NCI-H146 treated with DMSO at 0.1 percent for 48 hours (cell line): ENCODE data around the gene RHBDD1.

Source experiments
- DNase-seq: peaks from one replicate; lab custom pipeline; 2025; ENCODE audit not compliant: unreplicated experiment; lab: John Stamatoyannopoulos, UW

The RHBDD1 gene

DNA sequence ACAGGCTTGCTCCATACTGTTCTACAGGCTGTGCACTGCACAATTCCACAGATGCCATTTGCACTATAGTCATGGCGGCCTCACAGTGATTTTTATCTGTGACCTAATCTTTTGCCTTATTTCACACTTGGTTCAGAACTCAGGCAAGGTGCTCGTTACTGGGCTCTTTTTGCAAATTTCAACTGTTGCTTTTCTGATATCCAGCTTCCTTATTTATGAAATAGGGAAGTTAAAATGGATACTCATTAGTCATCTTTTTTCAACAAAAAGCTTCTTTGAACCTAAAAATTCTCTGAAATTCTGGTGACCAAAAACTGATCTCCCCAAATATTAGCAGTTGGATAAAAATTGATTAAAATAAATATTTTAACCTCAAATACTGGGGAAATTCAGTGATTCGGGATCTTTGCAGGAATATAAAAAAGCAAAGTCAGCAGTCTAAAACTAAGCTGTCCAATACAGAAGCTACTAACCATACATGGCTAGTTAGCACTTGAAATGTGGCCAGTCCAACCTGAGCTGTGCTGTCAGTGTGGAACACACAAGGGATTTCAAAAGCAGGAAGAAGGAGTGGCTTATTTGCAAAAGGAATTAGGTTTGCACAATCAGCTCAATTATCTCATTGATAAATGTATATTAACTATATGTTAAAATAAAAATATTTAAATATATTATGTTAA, 193.7 kb downstream of the RHBDD1 start:
- DNase-seq: no peak

DNA sequence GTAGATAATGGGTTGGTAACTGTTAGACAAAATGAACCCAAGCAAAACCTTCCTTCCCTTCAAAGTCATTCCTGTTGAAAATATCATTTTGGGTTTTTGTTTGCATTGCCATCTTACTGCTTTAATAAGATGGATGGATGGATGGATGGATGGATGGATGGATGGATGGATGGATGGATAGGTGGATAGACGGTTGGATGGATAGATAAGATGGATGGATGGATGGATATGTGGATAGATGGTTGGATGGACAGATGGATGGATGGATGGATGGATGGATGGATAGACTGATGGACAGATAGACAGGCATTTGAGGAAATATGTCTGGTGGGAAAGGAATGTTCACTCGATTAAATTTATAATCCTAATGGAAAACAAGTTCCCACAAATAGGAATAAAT, 194.9 kb downstream of the RHBDD1 start:
- no peak for DNase-seq

DNA sequence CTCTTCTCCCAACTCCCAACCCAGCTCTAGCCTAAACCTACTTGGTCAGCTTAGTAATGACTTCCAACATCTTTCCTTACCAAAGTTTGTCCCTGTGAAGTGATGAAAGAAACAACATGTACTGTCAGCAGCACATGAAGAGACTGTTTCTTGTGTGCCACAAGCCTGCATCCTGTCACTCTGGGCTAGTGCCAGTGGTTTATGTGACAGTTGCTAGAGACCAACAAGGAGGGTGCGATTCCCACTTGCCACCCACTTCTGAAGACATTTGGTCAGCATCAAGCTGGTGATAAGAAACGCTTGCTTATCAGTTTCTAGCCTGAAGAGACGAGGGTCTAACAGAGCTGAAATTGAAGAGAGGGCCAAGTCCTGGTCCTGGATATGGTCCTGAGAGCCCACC, 195.5 kb downstream of the RHBDD1 start:
- DNase-seq: no peak

DNA sequence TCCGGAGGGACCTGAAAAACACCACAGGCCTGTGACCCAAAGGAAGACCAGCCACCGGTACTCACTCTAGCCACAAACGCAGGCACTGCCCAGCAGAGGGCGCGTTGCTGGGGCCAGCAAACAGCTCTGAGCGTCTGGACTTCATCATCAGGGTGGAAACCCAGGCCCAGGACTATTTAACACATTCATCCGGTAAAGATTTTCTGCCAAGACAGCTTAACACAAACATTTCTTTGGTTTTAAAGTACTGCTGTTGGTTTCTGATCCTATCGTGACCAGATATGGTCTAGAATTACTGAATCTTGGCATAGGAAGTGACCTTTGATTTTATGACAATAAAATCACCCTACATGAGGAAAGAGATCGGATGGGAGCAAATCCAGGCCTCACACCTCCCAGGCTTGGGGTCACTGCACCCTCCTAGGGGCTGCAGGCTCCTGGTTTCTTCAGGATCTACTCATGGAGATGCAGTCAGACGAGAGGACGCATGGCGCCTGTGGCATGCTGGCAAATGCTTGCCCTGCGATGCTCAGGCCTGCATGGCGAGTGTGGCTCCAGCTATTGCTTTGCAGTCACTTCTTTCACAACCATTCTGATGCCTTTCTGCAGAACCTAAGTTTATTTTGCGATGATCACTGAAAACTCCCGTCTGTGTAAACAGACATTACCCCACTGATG, 197.8 kb downstream of the RHBDD1 start:
- DNase-seq: no peak

DNA sequence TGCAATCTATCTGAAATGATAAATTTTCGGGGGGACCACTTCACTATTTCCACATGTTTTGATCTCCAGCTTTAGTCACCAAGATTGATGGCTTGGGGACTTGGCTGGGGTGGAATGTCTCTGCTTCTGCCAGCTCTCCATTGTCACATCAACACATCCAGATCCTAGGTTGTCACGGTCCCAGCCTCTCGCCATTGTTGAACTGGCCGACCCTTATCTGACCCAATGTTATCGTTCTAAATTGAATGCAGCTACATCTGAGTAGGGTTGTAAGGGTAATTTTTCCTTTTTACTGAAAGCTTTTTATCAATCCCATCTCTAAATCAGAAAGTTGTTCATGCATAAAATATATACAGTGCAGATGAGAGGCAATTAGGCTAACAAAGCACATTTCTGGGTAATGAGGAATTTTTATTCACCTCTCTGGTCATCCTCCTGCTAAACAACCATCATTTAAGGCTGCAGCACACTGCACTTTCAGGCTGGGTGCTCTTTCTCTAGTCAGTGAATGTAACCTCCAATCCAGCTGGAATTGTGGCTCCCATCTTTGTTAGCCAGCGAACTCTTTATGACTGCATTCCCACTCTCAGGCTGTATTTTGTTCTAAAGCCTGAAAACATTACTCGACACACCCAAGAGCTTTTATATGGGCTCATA, 200.0 kb downstream of the RHBDD1 start:
- DNase-seq: no peak

DNA sequence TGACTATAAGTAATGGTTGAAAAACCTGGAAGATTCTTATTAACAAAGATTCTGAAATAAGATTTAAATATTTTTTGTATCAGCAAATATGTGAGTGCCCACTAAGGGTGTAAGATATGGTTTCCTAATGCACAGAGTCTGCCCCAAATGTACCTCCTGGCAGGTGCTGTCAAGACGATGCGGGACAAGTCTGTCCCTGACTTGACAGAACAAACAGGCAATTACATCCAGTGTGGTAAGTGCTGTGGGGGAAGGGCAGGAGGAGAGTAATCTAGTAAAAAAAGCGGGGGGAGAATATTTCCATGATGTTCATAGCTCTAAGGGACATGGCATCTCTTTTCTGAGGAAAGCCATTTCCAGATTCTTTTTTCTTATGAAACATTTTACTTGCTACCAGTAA, 200.7 kb downstream of the RHBDD1 start:
- no peak for DNase-seq

DNA sequence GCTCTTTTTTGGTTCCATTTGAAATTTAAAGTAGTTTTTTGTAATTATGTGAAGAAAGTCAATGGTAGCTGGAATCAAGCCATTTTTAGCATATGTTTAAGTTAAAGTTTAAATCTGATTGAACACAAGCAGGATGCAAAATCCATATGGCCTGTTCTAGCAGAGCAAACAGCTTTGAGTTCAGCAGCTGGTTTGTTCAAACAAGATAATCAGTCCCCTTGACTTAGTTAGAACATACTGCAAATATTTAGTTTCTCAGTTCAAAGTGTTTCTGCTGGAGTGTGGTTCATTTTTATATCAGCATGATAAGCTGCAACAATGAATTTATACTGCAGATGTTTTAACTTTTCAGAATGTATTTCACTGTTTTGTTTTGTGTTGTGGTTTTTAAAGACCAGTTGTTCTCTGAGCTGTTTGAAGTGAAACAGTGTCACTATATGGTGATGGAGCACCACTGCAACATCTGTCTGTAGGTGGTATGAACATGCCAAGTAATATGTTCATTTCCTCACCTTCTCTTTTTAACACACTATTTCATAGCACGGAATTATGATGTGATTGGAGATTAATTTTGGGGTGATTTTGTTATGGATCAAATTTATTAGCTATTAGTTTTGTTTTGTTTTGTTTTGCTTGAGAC, 202.8 kb downstream of the RHBDD1 start:
- no peak for DNase-seq

DNA sequence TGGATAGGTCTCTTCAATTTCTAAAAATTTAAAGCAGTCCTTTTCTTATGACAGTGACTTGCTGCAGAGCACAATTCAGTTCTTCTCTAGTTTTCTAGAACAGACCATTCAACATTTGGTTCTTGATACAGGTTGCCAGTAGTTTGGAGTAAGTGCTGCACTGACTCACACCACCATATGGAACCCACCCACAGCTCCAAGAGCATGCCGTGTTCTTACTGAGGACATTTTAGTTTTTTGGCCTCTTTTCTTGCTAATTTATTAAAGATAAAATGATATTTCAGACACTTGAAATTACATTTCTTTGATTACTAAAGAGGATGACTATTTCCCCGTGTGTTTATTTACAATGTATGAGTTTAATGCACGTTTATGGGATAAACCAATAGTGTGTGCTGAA, 208.1 kb downstream of the RHBDD1 start:
- no peak for DNase-seq
